ENCODE measurements around the gene GPR78.

DNA sequence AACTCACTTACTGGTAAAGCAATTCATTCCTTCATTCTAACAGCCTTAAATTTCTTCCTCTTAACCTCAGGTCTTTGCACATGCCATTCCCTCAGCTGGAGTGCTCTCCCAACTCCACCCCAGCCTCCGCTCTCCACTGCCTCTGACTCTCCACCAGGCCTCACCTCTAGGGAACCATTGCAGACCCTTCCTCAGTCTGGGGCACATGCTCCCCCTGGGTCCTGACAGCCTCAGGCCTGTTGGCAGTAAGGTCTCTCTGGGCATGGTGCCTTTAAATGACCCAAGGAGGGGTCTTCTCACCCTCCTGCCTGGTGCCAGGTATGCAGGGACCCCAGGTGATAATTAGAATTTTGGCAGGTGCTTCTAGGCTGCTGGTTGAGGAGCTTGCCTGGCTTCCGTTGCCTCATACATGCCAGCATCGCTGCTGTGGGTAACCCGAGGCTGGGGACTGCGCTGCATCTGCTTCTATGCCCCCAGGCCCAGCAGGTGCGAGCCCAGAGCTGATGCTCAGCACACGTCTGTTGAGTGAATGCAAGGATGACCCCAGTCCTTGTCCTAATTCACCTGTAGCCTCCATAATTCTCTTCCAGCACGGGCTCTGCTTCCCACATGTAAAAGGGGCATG, 27.5 kb upstream of the GPR78 start:
- TF ChIP-seq POLR2AphosphoS5 (IDR thresholded peaks at IDR 0.05) (no peak), EP300 (IDR thresholded peaks at IDR 0.05) (no peak)
- TF ChIP-seq, protein P1, sequence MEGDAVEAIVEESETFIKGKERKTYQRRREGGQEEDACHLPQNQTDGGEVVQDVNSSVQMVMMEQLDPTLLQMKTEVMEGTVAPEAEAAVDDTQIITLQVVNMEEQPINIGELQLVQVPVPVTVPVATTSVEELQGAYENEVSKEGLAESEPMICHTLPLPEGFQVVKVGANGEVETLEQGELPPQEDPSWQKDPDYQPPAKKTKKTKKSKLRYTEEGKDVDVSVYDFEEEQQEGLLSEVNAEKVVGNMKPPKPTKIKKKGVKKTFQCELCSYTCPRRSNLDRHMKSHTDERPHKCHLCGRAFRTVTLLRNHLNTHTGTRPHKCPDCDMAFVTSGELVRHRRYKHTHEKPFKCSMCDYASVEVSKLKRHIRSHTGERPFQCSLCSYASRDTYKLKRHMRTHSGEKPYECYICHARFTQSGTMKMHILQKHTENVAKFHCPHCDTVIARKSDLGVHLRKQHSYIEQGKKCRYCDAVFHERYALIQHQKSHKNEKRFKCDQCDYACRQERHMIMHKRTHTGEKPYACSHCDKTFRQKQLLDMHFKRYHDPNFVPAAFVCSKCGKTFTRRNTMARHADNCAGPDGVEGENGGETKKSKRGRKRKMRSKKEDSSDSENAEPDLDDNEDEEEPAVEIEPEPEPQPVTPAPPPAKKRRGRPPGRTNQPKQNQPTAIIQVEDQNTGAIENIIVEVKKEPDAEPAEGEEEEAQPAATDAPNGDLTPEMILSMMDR (IDR thresholded peaks at IDR 0.05): no peak

All from upper lobe of left lung (tissue), 4 donors.